Measurements from ENCODE around the gene PPP2R1A.
A peak's percentile ranks its signal among the peaks of the same experiment; 100 is the strongest.

The PPP2R1A gene

GRCh38 chr19:52187407-52187806 lies 2.4 kb upstream of the PPP2R1A start:
- Histone ChIP-seq H3K9me3 (ENCODE audit: severe bottlenecking) (no peaks in the 10 kb centered on the region), H3K4me3 (ENCODE audit: low read depth, low read length) (no peak overlapping the region), H3K27me3 (ENCODE audit: insufficient read depth, low read depth, severe bottlenecking) (no peaks in the 10 kb centered on the region), H3K36me3 (peaks cover 13% of the 10 kb centered on the region), H3K27ac (no peak overlapping the region)
- DNase-seq: no peak
- no peak for TF ChIP-seq CTCF (IDR thresholded peaks at IDR 0.05; ENCODE audit: low read depth, low read length)

- no peak for DNase-seq
- Histone ChIP-seq H3K9me3 (ENCODE audit: severe bottlenecking) (no peaks in the 10 kb centered on the region), H3K27ac (peak overlapping the region; percentile 67), H3K4me3 (ENCODE audit: low read depth, low read length) (peak overlapping the region; percentile 47), H3K36me3 (peaks cover 26% of the 10 kb centered on the region), H3K27me3 (ENCODE audit: insufficient read depth, low read depth, severe bottlenecking) (no peaks in the 10 kb centered on the region)
- TF ChIP-seq CTCF (IDR thresholded peaks at IDR 0.05; ENCODE audit: low read depth, low read length): no peak
Observed at GRCh38 chr19:52188822-52189734, 774 bp upstream of the PPP2R1A start.

GRCh38 chr19:52190487-52191293 lies 838 bp downstream of the PPP2R1A start:
- DNase-seq: peak; percentile 15
- Histone ChIP-seq H3K36me3 (peaks cover 42% of the 10 kb centered on the region), H3K27me3 (ENCODE audit: insufficient read depth, low read depth, severe bottlenecking) (no peaks in the 10 kb centered on the region), H3K27ac (peak overlapping the region; percentile 96), H3K9me3 (ENCODE audit: severe bottlenecking) (no peaks in the 10 kb centered on the region), H3K4me3 (ENCODE audit: low read depth, low read length) (peak overlapping the region; percentile 94)
- TF ChIP-seq CTCF (IDR thresholded peaks at IDR 0.05; ENCODE audit: low read depth, low read length): no peak

- H3K27ac ChIP-seq: no peak overlapping the region; the same call in 1 of the 2 replicates
Observed at GRCh38 chr19:52191389-52191788, 1.5 kb downstream of the PPP2R1A start.

GRCh38 chr19:52191951-52192350 lies 2.1 kb downstream of the PPP2R1A start:
- DNase-seq: no peak
- H3K36me3 ChIP-seq: peaks cover 55% of the 10 kb centered on the region
- TF ChIP-seq CTCF (IDR thresholded peaks at IDR 0.05; ENCODE audit: low read depth, low read length): no peak
- H3K9me3 ChIP-seq (ENCODE audit: severe bottlenecking): no peaks in the 10 kb centered on the region
- no peak overlapping the region for H3K4me3 ChIP-seq (ENCODE audit: low read depth, low read length)
- H3K27me3 ChIP-seq (ENCODE audit: insufficient read depth, low read depth, severe bottlenecking): no peaks in the 10 kb centered on the region
- no peak overlapping the region for H3K27ac ChIP-seq

More at GRCh38 chr19:52191389-52191788, 1.5 kb downstream of the PPP2R1A start:
- H3K4me3 ChIP-seq (ENCODE audit: low read depth, low read length): peak overlapping the region; percentile 94
- H3K36me3 ChIP-seq: peaks cover 49% of the 10 kb centered on the region
- no peak for TF ChIP-seq CTCF (IDR thresholded peaks at IDR 0.05; ENCODE audit: low read depth, low read length)
- DNase-seq: no peak
- no peaks in the 10 kb centered on the region for H3K27me3 ChIP-seq (ENCODE audit: insufficient read depth, low read depth, severe bottlenecking)
- H3K9me3 ChIP-seq (ENCODE audit: severe bottlenecking): no peaks in the 10 kb centered on the region

Measured in WERI-Rb-1 (cell line).